ENCODE results near the gene RERGL. TPM values are rescaled to one million over a fixed set of nuclear protein-coding genes. Genes with fewer than 3 reads are reported as not detected.

RERGL gene
- total RNA-seq, 2 experiments from 2014 or later: not detected

Other genes starting within 250 kb of the RERGL start
- not detected for gene PIK3C2G, start 171.3 kb upstream of the RERGL start, total RNA-seq